Tibial nerve (tissue), 4 donors: Measurements from ENCODE around the gene ARHGEF28. TPM values are rescaled to one million over a fixed set of nuclear protein-coding genes. Genes with fewer than 3 reads are reported as not detected.

Experiments
- DNase-seq, 2 donors: peaks; one replicate each; pipeline ENCODE4 v3.0.0-alpha.2; 2019; ENCODE audit warnings: low spot score in 2 of 2
- H3K27ac ChIP-seq, 4 donors: fragments of 200-600 bp; sonication (generic) in 3 of 4; one replicate each; pipeline ENCODE4 v1.5.1; 2017 to 2019; ENCODE audit warnings: mild to moderate bottlenecking in 1 of 4
- H3K27me3 ChIP-seq, 2 donors: fragments of 200-600 bp; sonication (generic) in 1 of 2; one replicate each; pipeline versions ENCODE4 v1.5.1 to v1.6.0; 2017 to 2019
- H3K36me3 ChIP-seq, 3 donors: fragments of 200-600 bp; sonication (generic); one replicate each; pipeline ENCODE4 v1.5.1; 2018 to 2019
- H3K4me1 ChIP-seq, 4 donors: fragments of 200-600 bp; sonication (generic) in 3 of 4; one replicate each; pipeline ENCODE4 v1.5.1; 2017 to 2019
- H3K4me3 ChIP-seq, 4 donors: fragments of 200-600 bp; sonication (generic) in 3 of 4; one replicate each; pipeline ENCODE4 v1.5.1; 2017 to 2019; ENCODE audit warnings: mild to moderate bottlenecking in 1 of 4, moderate library complexity in 1 of 4
- H3K9me3 ChIP-seq, 4 donors: fragments of 200-600 bp; sonication (generic) in 3 of 4; one replicate each; pipeline ENCODE4 v1.5.1; 2017 to 2019
- CTCF ChIP-seq, 5 experiments: fragments of 200-600 bp in 3 of 5; fragments of 450-650 bp in 2 of 5; sonication (generic) in 3 of 5; IDR thresholded peaks; one replicate each; pipeline ENCODE4 v1.5.1; 2016 to 2019; ENCODE audit warnings: antibody characterized with exemption in 5 of 5, mild to moderate bottlenecking in 3 of 5, moderate library complexity in 2 of 5
- EP300 ChIP-seq, 2 donors: sonication (generic); formaldehyde crosslinking; IDR thresholded peaks; one replicate each; pipeline ENCODE4 v1.6.1; 2017; ENCODE audit warnings: antibody characterized with exemption in 2 of 2, mild to moderate bottlenecking in 1 of 2
- POLR2A ChIP-seq, 2 donors: fragments of 450-650 bp; IDR thresholded peaks; one replicate each; pipeline ENCODE4 v1.6.1; 2017; ENCODE audit warnings: antibody characterized with exemption in 2 of 2, mild to moderate bottlenecking in 2 of 2, moderate library complexity in 2 of 2
- WGBS, 2 donors: methylation state at CpG; one replicate each; pipeline ENCODE4 v1.1.5; 2018; 5-methylcytosine and 5-hydroxymethylcytosine counted together
- total RNA-seq, 4 donors: library from RNA; depleted of rRNA; stranded (reverse); fragments of >200 nt; gene quantifications; one replicate each; pipeline ENCODE4 v1.1.0, GENCODE V29; 2016

ARHGEF28 gene
- total RNA-seq, 4 donors from 2014 or later = 66.0 to 83.9 (median 72.5) TPM

GRCh38 chr5:73857446-73857845, 231.4 kb downstream of the ARHGEF28 start:
- Histone ChIP-seq H3K36me3 (peaks cover 0 to 37% (median 0%) of the 10 kb centered on the region in 3 donors), H3K27ac (no peak overlapping the region), H3K27me3 (no peaks in the 10 kb centered on the region), H3K9me3 (no peaks in the 10 kb centered on the region), H3K4me1 (peaks cover 0 to 17% (median 0%) of the 10 kb centered on the region in 4 donors), H3K4me3 (no peak overlapping the region)
- no peak for TF ChIP-seq EP300 (IDR thresholded peaks at IDR 0.05)
- no peak for TF ChIP-seq POLR2A (IDR thresholded peaks at IDR 0.05)
- no peak for TF ChIP-seq CTCF (IDR thresholded peaks at IDR 0.05)
- WGBS, 2 donors = 84% methylated on average over 3 of the region's 3 CpGs
- no peak for DNase-seq

GRCh38 chr5:73858054-73858453, 232.1 kb downstream of the ARHGEF28 start:
- TF ChIP-seq EP300 (IDR thresholded peaks at IDR 0.05) (no peak), CTCF (IDR thresholded peaks at IDR 0.05) (no peak)
- Histone ChIP-seq H3K9me3 (no peaks in the 10 kb centered on the region), H3K27ac (no peak overlapping the region), H3K4me1 (peaks cover 0 to 18% (median 0%) of the 10 kb centered on the region in 4 donors), H3K36me3 (peaks cover 0 to 37% (median 0%) of the 10 kb centered on the region in 3 donors), H3K27me3 (no peaks in the 10 kb centered on the region), H3K4me3 (no peak overlapping the region)
- DNase-seq = no peak
- 82 to 86% methylated on average over 4 of the region's 4 CpGs for WGBS, 2 donors

GRCh38 chr5:73858776-73859175, 232.8 kb downstream of the ARHGEF28 start:
- no peaks in the 10 kb centered on the region for H3K27me3 ChIP-seq
- H3K9me3 ChIP-seq = no peaks in the 10 kb centered on the region
- H3K4me1 ChIP-seq = peaks cover 0 to 26% (median 0%) of the 10 kb centered on the region in 4 donors
- 83 to 89% methylated on average over 3 of the region's 3 CpGs for WGBS, 2 donors
- no peak overlapping the region for H3K4me3 ChIP-seq
- TF ChIP-seq EP300 (IDR thresholded peaks at IDR 0.05) = no peak
- no peak for TF ChIP-seq POLR2A (IDR thresholded peaks at IDR 0.05)
- no peak for TF ChIP-seq CTCF (IDR thresholded peaks at IDR 0.05)
- no peak overlapping the region for H3K27ac ChIP-seq
- no peak for DNase-seq
- H3K36me3 ChIP-seq = peaks cover 0 to 37% (median 0%) of the 10 kb centered on the region in 3 donors

GRCh38 chr5:73859696-73860095, 233.7 kb downstream of the ARHGEF28 start:
- no peaks in the 10 kb centered on the region for H3K9me3 ChIP-seq
- H3K4me1 ChIP-seq = peaks cover 0 to 28% (median 0%) of the 10 kb centered on the region in 4 donors
- H3K36me3 ChIP-seq = peaks cover 0 to 29% (median 0%) of the 10 kb centered on the region in 3 donors
- TF ChIP-seq CTCF (IDR thresholded peaks at IDR 0.05) = no peak
- no peak for TF ChIP-seq POLR2A (IDR thresholded peaks at IDR 0.05)
- H3K27me3 ChIP-seq = no peaks in the 10 kb centered on the region
- 75 to 78% methylated on average over 5 of the region's 5 CpGs for WGBS, 2 donors
- no peak for DNase-seq
- no peak overlapping the region for H3K27ac ChIP-seq
- H3K4me3 ChIP-seq = no peak overlapping the region

GRCh38 chr5:73861313-73861988, 235.5 kb downstream of the ARHGEF28 start:
- no peak overlapping the region for H3K4me3 ChIP-seq
- no peaks in the 10 kb centered on the region for H3K9me3 ChIP-seq
- H3K27me3 ChIP-seq = no peaks in the 10 kb centered on the region
- no peak overlapping the region for H3K27ac ChIP-seq
- 82 to 91% methylated on average over 4 of the region's 4 CpGs for WGBS, 2 donors
- no peak for TF ChIP-seq POLR2A (IDR thresholded peaks at IDR 0.05)
- no peak for TF ChIP-seq CTCF (IDR thresholded peaks at IDR 0.05)
- TF ChIP-seq EP300 (IDR thresholded peaks at IDR 0.05) = no peak
- DNase-seq = no peak
- H3K4me1 ChIP-seq = peaks cover 0 to 28% (median 0%) of the 10 kb centered on the region in 4 donors
- H3K36me3 ChIP-seq = peaks cover 0 to 29% (median 0%) of the 10 kb centered on the region in 3 donors
